Esophagus (tissue), 2 donors: ENCODE measurements around the gene GSTO2. TPM values are rescaled to one million over a fixed set of nuclear protein-coding genes. Genes with fewer than 3 reads are reported as not detected.

Experiments
- H3K27ac ChIP-seq, 2 donors: one replicate each; pipeline ENCODE4 v1.5.1; 2013; ENCODE audit warnings: low read depth in 2 of 2, mild to moderate bottlenecking in 2 of 2, inconsistent platforms in 1 of 2, low read length in 1 of 2, moderate library complexity in 1 of 2
- H3K27me3 ChIP-seq, 2 donors: one replicate each; pipeline ENCODE4 v1.6.1; 2013; ENCODE audit warnings: low read length in 2 of 2, control low read depth in 1 of 2, mild to moderate bottlenecking in 1 of 2; ENCODE audit not compliant: insufficient read depth in 2 of 2, control insufficient read depth in 1 of 2
- H3K36me3 ChIP-seq, 2 donors: one replicate each; pipeline ENCODE4 v1.6.1; 2013; ENCODE audit warnings: low read length in 1 of 2; ENCODE audit not compliant: control insufficient read depth in 2 of 2, insufficient read depth in 2 of 2
- H3K4me1 ChIP-seq, 2 donors: one replicate each; pipeline ENCODE4 v1.6.1; 2013; ENCODE audit warnings: low read length in 1 of 2; ENCODE audit not compliant: control insufficient read depth in 2 of 2, insufficient read depth in 2 of 2
- H3K4me3 ChIP-seq, 2 donors: one replicate each; pipeline ENCODE4 v1.5.1; 2013; ENCODE audit warnings: low read length in 2 of 2, mild to moderate bottlenecking in 2 of 2, low read depth in 1 of 2, moderate library complexity in 1 of 2
- H3K9me3 ChIP-seq, 2 donors: one replicate each; pipeline ENCODE4 v1.6.1; 2013; ENCODE audit warnings: mild to moderate bottlenecking in 2 of 2, low read depth in 1 of 2, low read length in 1 of 2, moderate library complexity in 1 of 2; ENCODE audit not compliant: control insufficient read depth in 2 of 2, insufficient read depth in 1 of 2
- WGBS, 2 donors: extraction: QIAGEN DNeasy Blood & Tissue Kit; methylation state at CpG; one replicate each; pipeline ENCODE4 v1.1.7; 2013; 5-methylcytosine and 5-hydroxymethylcytosine counted together
- polyA plus RNA-seq, 2 donors: library from polyadenylated mRNA; stranded (reverse); fragments of 200-250 nt; gene quantifications; one replicate each; pipeline ENCODE4 v1.2.3, GENCODE V29; 2013
- donor health status: healthy with polysubstance abuse.
- donor health status: Bipolar disorder and iron deficiency.

The GSTO2 gene
- polyA plus RNA-seq, 2 donors: 19.9 to 20.3 TPM

- no peaks in the 10 kb centered on the region for H3K36me3 ChIP-seq
- no peak overlapping the region for H3K4me3 ChIP-seq
- H3K9me3 ChIP-seq: no peaks in the 10 kb centered on the region
- WGBS, 2 donors: 61 to 63% methylated on average over 8 of the region's 8 CpGs
- H3K4me1 ChIP-seq: peaks cover 0 to 10% of the 10 kb centered on the region in 2 donors
- peak overlapping the region; percentile 13 to 75 for H3K27ac ChIP-seq
- no peaks in the 10 kb centered on the region for H3K27me3 ChIP-seq
These were observed 35.9 kb downstream of the GSTO2 start for GRCh38 chr10:104304927-104305326.

- Histone ChIP-seq H3K4me1 (peaks cover 0 to 6% of the 10 kb centered on the region in 2 donors), H3K27me3 (no peaks in the 10 kb centered on the region), H3K36me3 (peaks cover 0 to 7% of the 10 kb centered on the region in 2 donors), H3K9me3 (no peaks in the 10 kb centered on the region), H3K27ac (no peak overlapping the region), H3K4me3 (no peak overlapping the region)
- 70 to 75% methylated on average over 3 of the region's 3 CpGs for WGBS, 2 donors
These were observed 37.9 kb downstream of the GSTO2 start for GRCh38 chr10:104306897-104307296.

- Histone ChIP-seq H3K9me3 (no peaks in the 10 kb centered on the region), H3K4me1 (peaks cover 0 to 6% of the 10 kb centered on the region in 2 donors), H3K27ac (no peak overlapping the region), H3K27me3 (no peaks in the 10 kb centered on the region), H3K4me3 (no peak overlapping the region), H3K36me3 (peaks cover 0 to 15% of the 10 kb centered on the region in 2 donors)
- 70 to 76% methylated on average over 10 of the region's 10 CpGs for WGBS, 2 donors
These were observed 38.8 kb downstream of the GSTO2 start for GRCh38 chr10:104307576-104308438.

GRCh38 chr10:104308439-104308903 lies 39.5 kb downstream of the GSTO2 start:
- peaks cover 0 to 21% of the 10 kb centered on the region in 2 donors for H3K36me3 ChIP-seq
- peaks cover 0 to 6% of the 10 kb centered on the region in 2 donors for H3K4me1 ChIP-seq
- H3K27ac ChIP-seq: no peak overlapping the region
- no peaks in the 10 kb centered on the region for H3K9me3 ChIP-seq
- H3K4me3 ChIP-seq: no peak overlapping the region
- 65 to 74% methylated on average over 4 of the region's 4 CpGs for WGBS, 2 donors
- no peaks in the 10 kb centered on the region for H3K27me3 ChIP-seq

- H3K27me3 ChIP-seq: no peaks in the 10 kb centered on the region
- no peaks in the 10 kb centered on the region for H3K9me3 ChIP-seq
- H3K36me3 ChIP-seq: peaks cover 13 to 38% of the 10 kb centered on the region in 2 donors
- peaks cover 6% of the 10 kb centered on the region in 2 donors for H3K4me1 ChIP-seq
- no peak overlapping the region for H3K27ac ChIP-seq
- no peak overlapping the region for H3K4me3 ChIP-seq
- WGBS, 2 donors: 72% methylated on average over 15 of the region's 15 CpGs
These were observed 41.3 kb downstream of the GSTO2 start for GRCh38 chr10:104309980-104310978.

GRCh38 chr10:104311184-104311720 lies 42.3 kb downstream of the GSTO2 start:
- H3K4me1 ChIP-seq: peaks cover 5 to 6% of the 10 kb centered on the region in 2 donors
- WGBS, 2 donors: 80 to 82% methylated on average over 5 of the region's 5 CpGs
- H3K36me3 ChIP-seq: peaks cover 13 to 48% of the 10 kb centered on the region in 2 donors

GRCh38 chr10:104314591-104315485 lies 45.9 kb downstream of the GSTO2 start:
- Histone ChIP-seq H3K27ac (no peak overlapping the region), H3K4me1 (peaks cover 18 to 28% of the 10 kb centered on the region in 2 donors), H3K27me3 (no peaks in the 10 kb centered on the region), H3K4me3 (no peak overlapping the region), H3K36me3 (peaks cover 13 to 50% of the 10 kb centered on the region in 2 donors), H3K9me3 (no peaks in the 10 kb centered on the region)
- WGBS, 2 donors: 90 to 91% methylated on average over 43 of the region's 43 CpGs

More at GRCh38 chr10:104311184-104311720, 42.3 kb downstream of the GSTO2 start:
- no peak overlapping the region for H3K4me3 ChIP-seq
- no peak overlapping the region for H3K27ac ChIP-seq
- no peaks in the 10 kb centered on the region for H3K27me3 ChIP-seq
- H3K9me3 ChIP-seq: no peaks in the 10 kb centered on the region

GRCh38 chr10:104315486-104315921 lies 46.5 kb downstream of the GSTO2 start:
- peaks cover 18 to 28% of the 10 kb centered on the region in 2 donors for H3K4me1 ChIP-seq
- 95 to 97% methylated on average over 22 of the region's 22 CpGs for WGBS, 2 donors
- no peaks in the 10 kb centered on the region for H3K27me3 ChIP-seq
- peaks cover 13 to 48% of the 10 kb centered on the region in 2 donors for H3K36me3 ChIP-seq
- no peak overlapping the region for H3K4me3 ChIP-seq
- no peaks in the 10 kb centered on the region for H3K9me3 ChIP-seq
- no peak overlapping the region for H3K27ac ChIP-seq
